Mammary epithelial cell (primary cell): ENCODE results near the gene CDH4.

Source experiments
- CTCF ChIP-seq, 2 donors: IDR thresholded peaks in 1 of 2; conservative IDR thresholded peaks in 1 of 2; 2 replicates each; pipeline ENCODE4 v1.5.1; 2011 to 2012; ENCODE audit warnings: inconsistent platforms in 2 of 2, low read length in 2 of 2, mild to moderate bottlenecking in 2 of 2, control low read depth in 1 of 2, low read depth in 1 of 2; ENCODE audit not compliant: insufficient read depth in 1 of 2; ENCODE audit errors: extremely low read depth in 1 of 2
- EZH2 ChIP-seq: IDR thresholded peaks from 2 replicates; pipeline ENCODE4 v1.6.1; 2012; ENCODE audit warnings: low read length, inconsistent platforms, borderline replicate concordance

GRCh38 chr20:61678437-61678836 lies 426.4 kb downstream of the CDH4 start:
- no peak for TF ChIP-seq CTCF (conservative IDR thresholded peaks at IDR 0.05 in 1 of 2, IDR thresholded peaks at IDR 0.05 in 1 of 2; ENCODE audit: extremely low read depth in 1 of 2, insufficient read depth in 1 of 2, low read depth in 1 of 2, low read length in 2 of 2)
- TF ChIP-seq EZH2, result no peak
